Transverse colon (tissue), 4 donors: ENCODE measurements around the gene LMBR1. TPM values are rescaled to one million over a fixed set of nuclear protein-coding genes. Genes with fewer than 3 reads are reported as not detected.

ENCODE experiments used
- DNase-seq: peaks from one replicate; pipeline ENCODE4 v3.0.0-alpha.2; 2019
- H3K27ac ChIP-seq, 4 donors: fragments of 200-600 bp; sonication (generic); 2 replicates each; pipeline ENCODE4 v1.5.1; 2016 to 2018; ENCODE audit warnings: inconsistent platforms in 4 of 4
- H3K27me3 ChIP-seq: fragments of 200-600 bp; sonication (generic); 2 replicates; pipeline ENCODE4 v1.5.1; 2017; ENCODE audit warnings: inconsistent platforms
- H3K36me3 ChIP-seq, 4 donors: fragments of 200-600 bp; sonication (generic); 2 replicates each; pipeline ENCODE4 v1.5.1; 2017 to 2019; ENCODE audit warnings: inconsistent platforms in 4 of 4
- H3K4me1 ChIP-seq, 4 donors: fragments of 200-600 bp; sonication (generic); 2 replicates each; pipeline ENCODE4 v1.5.1; 2017 to 2020; ENCODE audit warnings: inconsistent platforms in 4 of 4
- H3K4me3 ChIP-seq, 4 donors: fragments of 200-600 bp; sonication (generic); 1 replicate in 1 of 4; 2 replicates in 3 of 4; pipeline versions ENCODE4 v1.5.1 to v1.6.1; 2017 to 2019; ENCODE audit warnings: inconsistent platforms in 4 of 4
- H3K9me3 ChIP-seq, 2 donors: fragments of 200-600 bp; sonication (generic); 2 replicates each; pipeline ENCODE4 v1.5.1; 2017 to 2019; ENCODE audit warnings: inconsistent platforms in 2 of 2
- EP300 ChIP-seq: sonication (generic); formaldehyde crosslinking; IDR thresholded peaks from one replicate; pipeline ENCODE4 v1.6.1; 2017; ENCODE audit warnings: antibody characterized with exemption, low read depth
- POLR2A ChIP-seq: fragments of 450-650 bp; IDR thresholded peaks from one replicate; pipeline ENCODE4 v1.6.1; 2016; ENCODE audit warnings: antibody characterized with exemption, mild to moderate bottlenecking, moderate library complexity
- POLR2AphosphoS5 ChIP-seq, 3 donors: sonication (generic); formaldehyde crosslinking; IDR thresholded peaks; one replicate each; pipeline ENCODE4 v1.6.1; 2016; ENCODE audit warnings: antibody characterized with exemption in 3 of 3
- WGBS, 2 donors: methylation state at CpG; one replicate each; pipeline ENCODE4 v1.1.5; 2018; ENCODE audit warnings: low coverage in 1 of 2; 5-methylcytosine and 5-hydroxymethylcytosine counted together
- in situ Hi-C, 4 donors: fragments of 200-750 bp; cut with MboI; loops; one replicate each; pipeline versions ENCODE4 v1.15.0 to v1.15.1; 2017; ENCODE audit warnings: low sequenced_read_pairs in 3 of 4, low pct_ligation_motif_present in 1 of 4, low pct_unique_long_range_greater_than_20kb in 1 of 4
- intact Hi-C: fragments of 100-400 bp; cut with DNase I; formaldehyde crosslinking; loops from one replicate; pipeline ENCODE4 v1.15.1; 2023; ENCODE audit warnings: low total_unique reads
- total RNA-seq, 4 donors: library from RNA; depleted of rRNA; stranded (reverse); fragments of >200 nt; gene quantifications; one replicate each; pipeline ENCODE4 v1.1.0, GENCODE V29; 2016
- TF ChIP-seq, protein P1 (sequence below), 5 experiments: fragments of 200-600 bp in 3 of 5; fragments of 450-650 bp in 2 of 5; sonication (generic) in 3 of 5; IDR thresholded peaks; 1 replicate in 2 of 5; 2 replicates in 3 of 5; pipeline ENCODE4 v1.5.1; 2016 to 2017; ENCODE audit warnings: antibody characterized with exemption in 5 of 5, inconsistent platforms in 3 of 5, mild to moderate bottlenecking in 2 of 5, moderate library complexity in 1 of 5

LMBR1 gene
- total RNA-seq, 4 donors from 2014 or later = 16.7 to 78.1 (median 67.4) TPM

DNA sequence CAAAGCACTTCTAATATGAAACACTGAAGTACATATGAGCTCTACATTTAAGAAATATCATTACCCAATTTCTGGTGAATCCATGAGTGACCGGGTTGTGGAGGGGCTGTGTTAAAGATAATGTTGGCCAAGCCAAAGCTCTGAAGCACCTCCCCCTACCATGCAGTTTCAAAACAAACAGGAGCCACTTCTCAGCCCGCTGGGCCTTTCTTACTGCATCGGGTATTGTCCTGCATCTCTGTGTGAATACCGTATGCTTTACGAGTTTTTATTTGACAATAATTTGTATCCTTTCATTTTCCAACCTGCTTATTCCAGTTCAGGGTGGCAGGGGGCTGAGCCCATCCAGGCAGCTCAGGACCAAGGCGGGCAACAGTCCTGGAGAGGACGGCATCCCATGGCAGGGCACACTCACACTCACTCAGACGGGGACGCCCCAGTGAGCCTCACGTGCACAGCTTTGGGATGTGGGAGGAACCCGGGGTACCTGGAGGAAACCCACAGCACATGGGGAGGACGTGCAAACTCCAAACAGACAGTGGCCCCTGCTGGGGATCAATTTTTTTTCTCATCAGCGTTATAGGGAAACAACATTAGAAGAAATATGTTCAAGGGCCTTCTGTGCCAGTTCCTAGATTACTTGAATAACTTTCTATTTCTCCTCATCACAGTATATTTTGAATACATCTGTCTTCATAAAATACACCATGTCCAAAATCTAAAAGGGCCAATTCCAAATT is 250.5 kb downstream of the LMBR1 start:
- H3K27me3 ChIP-seq = no peaks in the 10 kb centered on the region
- intact Hi-C loops (no loop called here), in situ Hi-C loops (no loop called here)
- TF ChIP-seq POLR2AphosphoS5 (IDR thresholded peaks at IDR 0.05) (no peak), POLR2A (no peak), EP300 (no peak)
- TF ChIP-seq, protein P1, sequence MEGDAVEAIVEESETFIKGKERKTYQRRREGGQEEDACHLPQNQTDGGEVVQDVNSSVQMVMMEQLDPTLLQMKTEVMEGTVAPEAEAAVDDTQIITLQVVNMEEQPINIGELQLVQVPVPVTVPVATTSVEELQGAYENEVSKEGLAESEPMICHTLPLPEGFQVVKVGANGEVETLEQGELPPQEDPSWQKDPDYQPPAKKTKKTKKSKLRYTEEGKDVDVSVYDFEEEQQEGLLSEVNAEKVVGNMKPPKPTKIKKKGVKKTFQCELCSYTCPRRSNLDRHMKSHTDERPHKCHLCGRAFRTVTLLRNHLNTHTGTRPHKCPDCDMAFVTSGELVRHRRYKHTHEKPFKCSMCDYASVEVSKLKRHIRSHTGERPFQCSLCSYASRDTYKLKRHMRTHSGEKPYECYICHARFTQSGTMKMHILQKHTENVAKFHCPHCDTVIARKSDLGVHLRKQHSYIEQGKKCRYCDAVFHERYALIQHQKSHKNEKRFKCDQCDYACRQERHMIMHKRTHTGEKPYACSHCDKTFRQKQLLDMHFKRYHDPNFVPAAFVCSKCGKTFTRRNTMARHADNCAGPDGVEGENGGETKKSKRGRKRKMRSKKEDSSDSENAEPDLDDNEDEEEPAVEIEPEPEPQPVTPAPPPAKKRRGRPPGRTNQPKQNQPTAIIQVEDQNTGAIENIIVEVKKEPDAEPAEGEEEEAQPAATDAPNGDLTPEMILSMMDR (IDR thresholded peaks at IDR 0.05) = no peak
- 84 to 100% methylated on average over 1 to 13 of the region's 13 CpGs for WGBS, 2 donors
- no peak overlapping the region for H3K4me3 ChIP-seq
- DNase-seq = no peak
- H3K36me3 ChIP-seq = no peaks in the 10 kb centered on the region
- H3K9me3 ChIP-seq = no peaks in the 10 kb centered on the region
- no peak overlapping the region for H3K27ac ChIP-seq
- H3K4me1 ChIP-seq = peaks cover 0 to 18% (median 8%) of the 10 kb centered on the region in 4 donors

GRCh38 chr7:156640949-156641485 is 252.0 kb downstream of the LMBR1 start:
- DNase-seq = peak; percentile 68
- in situ Hi-C loops = no loop called here
- intact Hi-C loops = no loop called here

GRCh38 chr7:156640257-156640948 is 252.6 kb downstream of the LMBR1 start, which contains the start of gene RNF32:
Gene RNF32, plus strand, starts transcription at chr7:156640774. Its CDS starts 3,104 bp downstream, at chr7:156643878.
- peaks cover 0 to 18% (median 8%) of the 10 kb centered on the region in 4 donors for H3K4me1 ChIP-seq
- H3K36me3 ChIP-seq = no peaks in the 10 kb centered on the region
- H3K27ac ChIP-seq = peak within 1 kb of the TSS; percentile 85 to 91 (median 86)
- H3K4me3 ChIP-seq = peak within 1 kb of the TSS; percentile 50 to 92 (median 84)
- peak; percentile 98 for DNase-seq
- intact Hi-C loops = no loop called here
- no peaks in the 10 kb centered on the region for H3K9me3 ChIP-seq
- 2% methylated on average over 58 of the region's 85 CpGs; no CpG with 5 or more reads in 1 of the 2 donors for WGBS, 2 donors
- in situ Hi-C loops = no loop called here
- no peak for TF ChIP-seq EP300
- TF ChIP-seq POLR2AphosphoS5 (IDR thresholded peaks at IDR 0.05) = peak in 2 of 3 donors; percentile 80 to 93
- peak; percentile 76 for TF ChIP-seq POLR2A
- TF ChIP-seq, protein P1 (IDR thresholded peaks at IDR 0.05) = no peak
- no peaks in the 10 kb centered on the region for H3K27me3 ChIP-seq

More at GRCh38 chr7:156640949-156641485, 252.0 kb downstream of the LMBR1 start:
- 3 to 22% methylated on average over 3 to 29 of the region's 30 CpGs for WGBS, 2 donors
- H3K4me3 ChIP-seq = peak overlapping the region; percentile 50 to 92 (median 84)
- peak overlapping the region; percentile 85 to 91 (median 86) for H3K27ac ChIP-seq
- no peaks in the 10 kb centered on the region for H3K9me3 ChIP-seq
- TF ChIP-seq EP300 = no peak
- TF ChIP-seq, protein P1 (IDR thresholded peaks at IDR 0.05) = no peak
- peak; percentile 6 for TF ChIP-seq POLR2A
- H3K4me1 ChIP-seq = peaks cover 0 to 18% (median 8%) of the 10 kb centered on the region in 4 donors
- H3K36me3 ChIP-seq = no peaks in the 10 kb centered on the region
- H3K27me3 ChIP-seq = no peaks in the 10 kb centered on the region
